ENCODE results near the gene PMEPA1. TPM values are rescaled to one million over a fixed set of nuclear protein-coding genes. Genes with fewer than 3 reads are reported as not detected.

The PMEPA1 gene
- total and polyA plus RNA-seq, 2 experiments from 2014 or later = 7.3 to 15.4 TPM

DNA sequence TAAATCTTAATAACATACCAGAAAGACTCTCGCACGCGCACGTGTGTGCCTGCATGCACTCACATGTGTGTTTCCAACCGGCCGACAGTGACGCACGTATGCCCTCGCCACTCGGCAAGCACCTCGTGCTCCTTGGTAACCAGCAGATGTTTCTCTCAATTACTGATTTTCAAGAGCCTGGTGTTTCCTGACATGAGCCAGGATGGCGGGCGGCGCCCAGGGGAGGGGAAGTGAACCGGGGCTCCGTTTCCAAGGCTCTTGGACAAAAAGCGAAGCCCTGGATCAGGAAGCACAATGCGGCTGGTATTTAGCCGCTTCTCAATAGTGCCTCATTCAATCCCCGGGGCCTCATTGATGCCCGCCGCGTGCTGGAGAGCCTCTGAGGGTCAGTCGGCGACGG, 37.7 kb downstream of the PMEPA1 start:
- H3K27ac Mint-ChIP-seq = no peak overlapping the region
- H3K27me3 ChIP-seq (ENCODE audit: insufficient read depth) = no peaks in the 10 kb centered on the region
- no peak overlapping the region for H3K4me2 ChIP-seq
- H3K9me2 ChIP-seq (ENCODE audit: insufficient read depth) = no peaks in the 10 kb centered on the region
- no peaks in the 10 kb centered on the region for H3K36me3 ChIP-seq (ENCODE audit: insufficient read depth)
- no peak for ATAC-seq
- peaks cover 96% of the 10 kb centered on the region for H3K79me2 ChIP-seq (replicated peaks; ENCODE audit: insufficient read depth)
- H3K9me3 Mint-ChIP-seq = no peaks in the 10 kb centered on the region
- H3K4me3 Mint-ChIP-seq = no peak overlapping the region
- H3K27me3 Mint-ChIP-seq (ENCODE audit: insufficient read depth, low read depth, poor library complexity) = no peaks in the 10 kb centered on the region
- peaks cover 29% of the 10 kb centered on the region; the same call in 1 of the 2 replicates for H4K20me1 ChIP-seq (replicated peaks; ENCODE audit: insufficient read depth)
- no peak overlapping the region for H3K4me3 ChIP-seq
- no peak overlapping the region for H3K27ac ChIP-seq (ENCODE audit: low read depth)
- no peaks in the 10 kb centered on the region for H3F3A ChIP-seq (replicated peaks; ENCODE audit: low read depth)
- no peak overlapping the region for H2AFZ ChIP-seq
- TF ChIP-seq ZNF114 (CRISPR knock-in tag; IDR thresholded peaks at IDR 0.05) = no peak
- TF ChIP-seq EZH2phosphoT487 (IDR thresholded peaks at IDR 0.05; ENCODE audit: unreplicated experiment) = no peak
- no peak for TF ChIP-seq NANOG (IDR thresholded peaks at IDR 0.05; ENCODE audit: borderline replicate concordance)
- no peak for TF ChIP-seq EZH2 (IDR thresholded peaks at IDR 0.05; ENCODE audit: low read depth, unreplicated experiment)
- TF ChIP-seq STAT1 (IDR thresholded peaks at IDR 0.05; ENCODE audit: unreplicated experiment) = no peak
- TF ChIP-seq ETS1 (IDR thresholded peaks at IDR 0.05) = no peak
- TF ChIP-seq, protein P1, sequence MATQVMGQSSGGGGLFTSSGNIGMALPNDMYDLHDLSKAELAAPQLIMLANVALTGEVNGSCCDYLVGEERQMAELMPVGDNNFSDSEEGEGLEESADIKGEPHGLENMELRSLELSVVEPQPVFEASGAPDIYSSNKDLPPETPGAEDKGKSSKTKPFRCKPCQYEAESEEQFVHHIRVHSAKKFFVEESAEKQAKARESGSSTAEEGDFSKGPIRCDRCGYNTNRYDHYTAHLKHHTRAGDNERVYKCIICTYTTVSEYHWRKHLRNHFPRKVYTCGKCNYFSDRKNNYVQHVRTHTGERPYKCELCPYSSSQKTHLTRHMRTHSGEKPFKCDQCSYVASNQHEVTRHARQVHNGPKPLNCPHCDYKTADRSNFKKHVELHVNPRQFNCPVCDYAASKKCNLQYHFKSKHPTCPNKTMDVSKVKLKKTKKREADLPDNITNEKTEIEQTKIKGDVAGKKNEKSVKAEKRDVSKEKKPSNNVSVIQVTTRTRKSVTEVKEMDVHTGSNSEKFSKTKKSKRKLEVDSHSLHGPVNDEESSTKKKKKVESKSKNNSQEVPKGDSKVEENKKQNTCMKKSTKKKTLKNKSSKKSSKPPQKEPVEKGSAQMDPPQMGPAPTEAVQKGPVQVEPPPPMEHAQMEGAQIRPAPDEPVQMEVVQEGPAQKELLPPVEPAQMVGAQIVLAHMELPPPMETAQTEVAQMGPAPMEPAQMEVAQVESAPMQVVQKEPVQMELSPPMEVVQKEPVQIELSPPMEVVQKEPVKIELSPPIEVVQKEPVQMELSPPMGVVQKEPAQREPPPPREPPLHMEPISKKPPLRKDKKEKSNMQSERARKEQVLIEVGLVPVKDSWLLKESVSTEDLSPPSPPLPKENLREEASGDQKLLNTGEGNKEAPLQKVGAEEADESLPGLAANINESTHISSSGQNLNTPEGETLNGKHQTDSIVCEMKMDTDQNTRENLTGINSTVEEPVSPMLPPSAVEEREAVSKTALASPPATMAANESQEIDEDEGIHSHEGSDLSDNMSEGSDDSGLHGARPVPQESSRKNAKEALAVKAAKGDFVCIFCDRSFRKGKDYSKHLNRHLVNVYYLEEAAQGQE (IDR thresholded peaks at IDR 0.05; ENCODE audit: unreplicated experiment) = no peak
- TF ChIP-seq ZNF331 (CRISPR knock-in tag; IDR thresholded peaks at IDR 0.05; ENCODE audit: low read depth) = no peak
- no peak for DNase-seq (ENCODE audit: low spot score)
- H3K4me1 ChIP-seq (ENCODE audit: insufficient read depth) = peaks cover 23% of the 10 kb centered on the region
- peaks cover 68% of the 10 kb centered on the region for H3K4me1 Mint-ChIP-seq
- H3K36me3 Mint-ChIP-seq (ENCODE audit: low read depth) = no peaks in the 10 kb centered on the region

- no peak for ATAC-seq
- no peaks in the 10 kb centered on the region for H3K9me2 ChIP-seq (ENCODE audit: insufficient read depth)
- TF ChIP-seq, protein P1 (IDR thresholded peaks at IDR 0.05; ENCODE audit: unreplicated experiment) = no peak
- TF ChIP-seq EZH2 (IDR thresholded peaks at IDR 0.05; ENCODE audit: low read depth, unreplicated experiment) (no peak), ZNF114 (CRISPR knock-in tag; IDR thresholded peaks at IDR 0.05) (no peak), POLR2AphosphoS5 (IDR thresholded peaks at IDR 0.05; ENCODE audit: low read depth) (no peak)
Observed at GRCh38 chr20:57671662-57672061, 38.2 kb downstream of the PMEPA1 start.

More at GRCh38 chr20:57671662-57672061, 38.2 kb downstream of the PMEPA1 start:
- H3K4me1 ChIP-seq (ENCODE audit: insufficient read depth) = peaks cover 20% of the 10 kb centered on the region
- peaks cover 96% of the 10 kb centered on the region for H3K79me2 ChIP-seq (replicated peaks; ENCODE audit: insufficient read depth)
- no peaks in the 10 kb centered on the region for H3K36me3 Mint-ChIP-seq (ENCODE audit: low read depth)
- H3K4me1 Mint-ChIP-seq = peaks cover 68% of the 10 kb centered on the region
- H3K4me3 Mint-ChIP-seq = no peak overlapping the region
- no peak overlapping the region for H3K27ac ChIP-seq (ENCODE audit: low read depth)
- no peaks in the 10 kb centered on the region for H3K27me3 ChIP-seq (ENCODE audit: insufficient read depth)
- H4K20me1 ChIP-seq (replicated peaks; ENCODE audit: insufficient read depth) = peaks cover 29% of the 10 kb centered on the region; the same call in 1 of the 2 replicates
- DNase-seq (ENCODE audit: low spot score) = no peak
- no peak overlapping the region for H3K4me3 ChIP-seq
- no peak overlapping the region for H3K4me2 ChIP-seq
- H3K27ac Mint-ChIP-seq = no peak overlapping the region
- H3K9me3 Mint-ChIP-seq = no peaks in the 10 kb centered on the region
- no peak overlapping the region for H2AFZ ChIP-seq
- no peaks in the 10 kb centered on the region for H3F3A ChIP-seq (replicated peaks; ENCODE audit: low read depth)
- H3K36me3 ChIP-seq (ENCODE audit: insufficient read depth) = no peaks in the 10 kb centered on the region
- peaks cover 3% of the 10 kb centered on the region for H3K27me3 Mint-ChIP-seq (ENCODE audit: insufficient read depth, low read depth, poor library complexity)

Measured in GM23338 (cell line).